K562 (cell line): Measurements from ENCODE around the gene CRYZ.

ENCODE experiments used
- ATF2 ChIP-seq: sonication (generic); formaldehyde crosslinking; IDR thresholded peaks from 2 replicates; pipeline ENCODE4 v1.8.1; 2022; ENCODE audit warnings: missing genetic modification reagents
- DPF2 ChIP-seq: fragments of 450-650 bp; IDR thresholded peaks from 2 replicates; pipeline ENCODE4 v1.6.1; 2016
- HMBOX1 ChIP-seq: sonication (generic); IDR thresholded peaks from 2 replicates; pipeline ENCODE4 v1.6.1; 2016
- POLR2AphosphoS5 ChIP-seq: IDR thresholded peaks from 2 replicates; pipeline ENCODE4 v1.6.1; 2011; ENCODE audit warnings: mild to moderate bottlenecking, low read depth, low read length, moderate library complexity; ENCODE audit not compliant: control insufficient read depth, insufficient read depth
- PREB ChIP-seq: sonication (generic); formaldehyde crosslinking; IDR thresholded peaks from 2 replicates; pipeline ENCODE4 v1.8.1; 2023; ENCODE audit warnings: mild to moderate bottlenecking, missing genetic modification reagents
- SIN3B ChIP-seq: fragments of 450-650 bp; IDR thresholded peaks from 2 replicates; pipeline ENCODE4 v1.6.1; 2017; ENCODE audit warnings: low read depth, mild to moderate bottlenecking, moderate library complexity
- TOE1 ChIP-seq, 2 experiments: fragments of 450-650 bp in 1 of 2; sonication (generic) in 1 of 2; formaldehyde crosslinking in 1 of 2; IDR thresholded peaks; 2 replicates each; pipeline versions ENCODE4 v1.7.1 to v1.8.0; 2016 to 2022; ENCODE audit warnings: borderline replicate concordance in 2 of 2, mild to moderate bottlenecking in 2 of 2, antibody characterized with exemption in 1 of 2, inconsistent platforms in 1 of 2, low read depth in 1 of 2, missing genetic modification reagents in 1 of 2, moderate library complexity in 1 of 2
- ZBTB8A ChIP-seq: fragments of 450-650 bp; IDR thresholded peaks from 2 replicates; pipeline ENCODE4 v1.6.1; 2018; ENCODE audit warnings: mild to moderate bottlenecking, moderate library complexity; ENCODE audit not compliant: partially characterized antibody
- ZC3H4 ChIP-seq: sonication (generic); formaldehyde crosslinking; IDR thresholded peaks from 2 replicates; pipeline ENCODE4 v1.9.0; 2021; ENCODE audit warnings: missing genetic modification reagents, borderline replicate concordance
- TF ChIP-seq, protein P1 (sequence below): sonication (generic); formaldehyde crosslinking; IDR thresholded peaks from 2 replicates; pipeline ENCODE4 v1.8.0; 2023; ENCODE audit warnings: mild to moderate bottlenecking, missing genetic modification reagents
- TF ChIP-seq, protein P2 (sequence below): fragments of 250-450 bp; sonication (Bioruptor Pico); IDR thresholded peaks from 2 replicates; pipeline ENCODE4 v1.5.0; 2020; ENCODE audit warnings: mild to moderate bottlenecking, borderline replicate concordance

DNA sequence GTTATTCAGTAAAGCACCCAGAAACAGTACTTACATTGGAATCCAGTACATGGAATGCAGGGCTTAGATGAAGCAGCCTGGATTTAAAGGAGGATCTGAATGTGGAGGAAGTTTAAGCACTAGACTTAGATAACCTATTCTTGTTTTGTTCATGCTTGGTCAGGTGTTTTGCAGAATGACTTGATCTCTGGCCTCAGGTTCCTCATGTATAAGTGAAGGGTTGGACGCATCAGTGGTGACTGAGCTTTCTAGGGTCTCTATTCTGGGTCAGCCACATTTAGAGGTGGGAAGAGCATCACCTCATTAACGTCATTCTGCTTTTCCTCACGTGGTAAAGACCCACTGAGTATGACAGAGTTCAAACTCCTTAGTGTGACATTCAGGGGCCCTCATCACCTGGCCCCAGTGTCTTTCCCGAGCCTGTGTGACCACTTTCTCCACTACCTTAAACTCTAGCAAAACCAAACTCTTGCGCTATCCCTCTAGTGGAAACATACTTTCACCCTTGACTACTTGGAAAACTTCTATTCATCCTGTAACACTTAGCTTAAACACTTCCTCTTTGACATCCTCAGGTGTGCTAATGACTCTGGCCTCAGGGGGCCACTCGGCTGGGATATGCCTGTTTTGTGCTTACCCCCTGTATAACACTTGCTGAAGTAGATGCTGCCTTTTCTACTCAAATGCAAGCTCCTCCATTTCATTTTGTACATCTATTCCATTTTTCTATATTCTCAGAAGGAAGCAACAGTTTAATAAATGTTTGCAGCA is 58.4 kb downstream of the CRYZ start:
- TF ChIP-seq, protein P1, sequence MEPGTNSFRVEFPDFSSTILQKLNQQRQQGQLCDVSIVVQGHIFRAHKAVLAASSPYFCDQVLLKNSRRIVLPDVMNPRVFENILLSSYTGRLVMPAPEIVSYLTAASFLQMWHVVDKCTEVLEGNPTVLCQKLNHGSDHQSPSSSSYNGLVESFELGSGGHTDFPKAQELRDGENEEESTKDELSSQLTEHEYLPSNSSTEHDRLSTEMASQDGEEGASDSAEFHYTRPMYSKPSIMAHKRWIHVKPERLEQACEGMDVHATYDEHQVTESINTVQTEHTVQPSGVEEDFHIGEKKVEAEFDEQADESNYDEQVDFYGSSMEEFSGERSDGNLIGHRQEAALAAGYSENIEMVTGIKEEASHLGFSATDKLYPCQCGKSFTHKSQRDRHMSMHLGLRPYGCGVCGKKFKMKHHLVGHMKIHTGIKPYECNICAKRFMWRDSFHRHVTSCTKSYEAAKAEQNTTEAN: no peak
- TF ChIP-seq ZC3H4 (no peak), HMBOX1 (no peak), DPF2 (no peak), PREB (CRISPR knock-in tag) (no peak), POLR2AphosphoS5 (no peak), ZBTB8A (no peak), SIN3B (no peak), TOE1 (IDR thresholded peaks at IDR 0.05; ENCODE audit: borderline replicate concordance) (no peak), TOE1 (CRISPR knock-in tag; IDR thresholded peaks at IDR 0.05; ENCODE audit: borderline replicate concordance, low read depth) (no peak), ATF2 (CRISPR knock-in tag) (no peak)
- TF ChIP-seq, protein P2, sequence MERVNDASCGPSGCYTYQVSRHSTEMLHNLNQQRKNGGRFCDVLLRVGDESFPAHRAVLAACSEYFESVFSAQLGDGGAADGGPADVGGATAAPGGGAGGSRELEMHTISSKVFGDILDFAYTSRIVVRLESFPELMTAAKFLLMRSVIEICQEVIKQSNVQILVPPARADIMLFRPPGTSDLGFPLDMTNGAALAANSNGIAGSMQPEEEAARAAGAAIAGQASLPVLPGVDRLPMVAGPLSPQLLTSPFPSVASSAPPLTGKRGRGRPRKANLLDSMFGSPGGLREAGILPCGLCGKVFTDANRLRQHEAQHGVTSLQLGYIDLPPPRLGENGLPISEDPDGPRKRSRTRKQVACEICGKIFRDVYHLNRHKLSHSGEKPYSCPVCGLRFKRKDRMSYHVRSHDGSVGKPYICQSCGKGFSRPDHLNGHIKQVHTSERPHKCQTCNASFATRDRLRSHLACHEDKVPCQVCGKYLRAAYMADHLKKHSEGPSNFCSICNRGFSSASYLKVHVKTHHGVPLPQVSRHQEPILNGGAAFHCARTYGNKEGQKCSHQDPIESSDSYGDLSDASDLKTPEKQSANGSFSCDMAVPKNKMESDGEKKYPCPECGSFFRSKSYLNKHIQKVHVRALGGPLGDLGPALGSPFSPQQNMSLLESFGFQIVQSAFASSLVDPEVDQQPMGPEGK: no peak
